ENCODE data around the gene AP2A2.

AP2A2 gene

GRCh38 chr11:1037506-1038055 lies 111.9 kb downstream of the AP2A2 start:
- Histone ChIP-seq H3K36me3 (no peaks in the 10 kb centered on the region), H3K27ac (no peak overlapping the region), H3K4me3 (ENCODE audit: low read depth in 1 of 2, low read length in 1 of 2) (no peak overlapping the region), H3K4me1 (ENCODE audit: control insufficient read depth in 1 of 2, insufficient read depth in 1 of 2, low read depth in 1 of 2, low read length in 1 of 2) (no peaks in the 10 kb centered on the region), H3K9me3 (no peaks in the 10 kb centered on the region), H3K27me3 (no peaks in the 10 kb centered on the region)
- TF ChIP-seq CTCF (IDR thresholded peaks at IDR 0.05) = no peak

DNA sequence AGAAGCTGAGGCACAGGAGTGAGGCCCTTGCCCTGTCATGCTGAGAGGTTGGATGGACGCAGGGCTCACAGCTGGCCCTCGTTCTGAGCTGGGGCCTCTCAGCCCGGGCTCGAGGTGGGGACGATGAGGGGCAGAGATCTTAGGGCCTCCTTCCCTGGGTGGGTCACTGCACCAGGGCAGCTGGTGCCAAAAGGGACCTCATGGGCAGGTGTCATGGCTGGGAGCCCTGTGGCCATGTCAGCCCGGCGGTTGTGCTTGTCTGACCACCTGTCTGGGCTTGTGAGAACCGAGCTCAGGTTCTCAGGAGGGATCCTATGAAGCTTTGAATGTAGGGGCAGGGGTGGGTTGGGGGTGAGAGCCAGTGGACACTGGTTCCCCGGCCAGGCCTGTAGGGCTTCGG lies 112.7 kb downstream of the AP2A2 start:
- no peak for TF ChIP-seq CTCF (IDR thresholded peaks at IDR 0.05)
- H3K4me3 ChIP-seq (ENCODE audit: low read depth in 1 of 2, low read length in 1 of 2) = no peak overlapping the region
- no peaks in the 10 kb centered on the region for H3K4me1 ChIP-seq (ENCODE audit: control insufficient read depth in 1 of 2, insufficient read depth in 1 of 2, low read depth in 1 of 2, low read length in 1 of 2)
- no peaks in the 10 kb centered on the region for H3K9me3 ChIP-seq
- H3K27me3 ChIP-seq = no peaks in the 10 kb centered on the region
- H3K36me3 ChIP-seq = no peaks in the 10 kb centered on the region
- no peak overlapping the region for H3K27ac ChIP-seq

- Histone ChIP-seq H3K27me3 (no peaks in the 10 kb centered on the region), H3K9me3 (no peaks in the 10 kb centered on the region), H3K27ac (no peak overlapping the region), H3K4me3 (ENCODE audit: low read depth in 1 of 2, low read length in 1 of 2) (no peak overlapping the region), H3K36me3 (no peaks in the 10 kb centered on the region), H3K4me1 (ENCODE audit: control insufficient read depth in 1 of 2, insufficient read depth in 1 of 2, low read depth in 1 of 2, low read length in 1 of 2) (no peaks in the 10 kb centered on the region)
- no peak for TF ChIP-seq CTCF (IDR thresholded peaks at IDR 0.05)
These were observed 113.3 kb downstream of the AP2A2 start for GRCh38 chr11:1038921-1039320.

GRCh38 chr11:1039481-1040427 lies 114.1 kb downstream of the AP2A2 start:
- Histone ChIP-seq H3K4me1 (ENCODE audit: control insufficient read depth in 1 of 2, insufficient read depth in 1 of 2, low read depth in 1 of 2, low read length in 1 of 2) (no peaks in the 10 kb centered on the region), H3K36me3 (no peaks in the 10 kb centered on the region), H3K9me3 (no peaks in the 10 kb centered on the region), H3K27me3 (no peaks in the 10 kb centered on the region), H3K27ac (no peak overlapping the region), H3K4me3 (ENCODE audit: low read depth in 1 of 2, low read length in 1 of 2) (no peak overlapping the region)
- no peak for TF ChIP-seq CTCF (IDR thresholded peaks at IDR 0.05)

DNA sequence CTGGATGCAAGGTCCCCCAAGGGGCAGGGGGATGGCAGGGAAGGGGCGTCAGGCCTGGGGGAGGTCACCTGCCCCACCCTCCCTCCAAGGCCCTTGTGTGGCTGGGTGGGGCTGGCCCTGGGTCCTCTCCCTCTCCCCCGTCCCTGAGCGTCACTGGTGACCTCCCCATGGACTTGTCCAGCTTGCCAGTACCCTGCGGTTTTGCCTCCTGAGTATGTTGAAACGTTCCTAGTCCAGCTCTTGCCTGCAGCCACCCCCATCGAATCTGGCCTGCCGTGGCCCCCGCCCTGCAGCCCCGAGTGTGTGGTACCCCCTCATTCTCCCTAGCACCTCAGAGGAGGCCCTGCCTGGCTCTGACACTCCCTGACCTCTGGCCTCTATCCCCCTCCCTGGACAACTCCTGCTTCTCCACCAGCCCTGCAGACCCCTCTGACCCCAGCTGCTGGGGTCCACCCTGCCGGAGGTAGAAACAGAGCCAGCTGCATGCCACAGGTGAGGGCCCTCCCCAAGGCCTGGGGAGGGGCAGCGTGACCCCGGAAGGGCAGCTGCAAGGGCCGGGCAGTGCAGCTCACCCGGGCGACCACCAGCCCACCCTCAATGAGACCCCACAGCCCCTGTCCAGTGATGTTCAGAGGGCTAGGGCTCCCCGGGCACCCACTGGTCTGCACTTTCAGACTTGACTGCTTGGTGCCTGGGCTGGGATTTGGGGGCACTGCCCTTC lies 114.9 kb downstream of the AP2A2 start:
- no peaks in the 10 kb centered on the region for H3K9me3 ChIP-seq
- H3K36me3 ChIP-seq = no peaks in the 10 kb centered on the region
- H3K4me1 ChIP-seq (ENCODE audit: control insufficient read depth in 1 of 2, insufficient read depth in 1 of 2, low read depth in 1 of 2, low read length in 1 of 2) = no peaks in the 10 kb centered on the region
- no peaks in the 10 kb centered on the region for H3K27me3 ChIP-seq
- no peak for TF ChIP-seq CTCF (IDR thresholded peaks at IDR 0.05)
- H3K27ac ChIP-seq = no peak overlapping the region
- H3K4me3 ChIP-seq (ENCODE audit: low read depth in 1 of 2, low read length in 1 of 2) = no peak overlapping the region

All from neutrophil (primary cell).